Fibroblast of lung (primary cell): Measurements from ENCODE around the gene KCTD5. TPM values are rescaled to one million over a fixed set of nuclear protein-coding genes. Genes with fewer than 3 reads are reported as not detected.
A peak's percentile ranks its signal among the peaks of the same experiment; 100 is the strongest.
"Not testable (repeated sequence)": the region's sequence is repeated elsewhere in the genome, so short reads cannot be mapped to it uniquely, and the experiment has no call there.

ENCODE experiments used
- DNase-seq, 2 donors: peaks; one replicate each; pipeline versions ENCODE4 v3.0.0 to v3.0.0-alpha.2; 2010; ENCODE audit warnings: low read depth in 2 of 2
- H2AFZ ChIP-seq: 2 replicates; pipeline ENCODE4 v1.5.1; 2012; ENCODE audit warnings: low read length, control low read depth, inconsistent platforms
- H3K27ac ChIP-seq: 2 replicates; pipeline ENCODE4 v1.5.1; 2011; ENCODE audit warnings: low read length, control low read depth; ENCODE audit not compliant: insufficient read depth
- H3K27me3 ChIP-seq: 2 replicates; pipeline ENCODE4 v1.5.1; 2011; ENCODE audit warnings: mild to moderate bottlenecking, low read length; ENCODE audit not compliant: control insufficient read depth, insufficient read depth
- H3K36me3 ChIP-seq: 2 replicates; pipeline ENCODE4 v1.5.1; 2011; ENCODE audit warnings: low read length; ENCODE audit not compliant: control insufficient read depth, insufficient read depth
- H3K4me1 ChIP-seq: 2 replicates; pipeline ENCODE4 v1.5.1; 2011; ENCODE audit warnings: low read length; ENCODE audit not compliant: control insufficient read depth, insufficient read depth; ENCODE audit errors: extremely low read depth
- H3K4me2 ChIP-seq: 2 replicates; pipeline ENCODE4 v1.5.1; 2011; ENCODE audit warnings: low read length, control low read depth; ENCODE audit not compliant: insufficient read depth; ENCODE audit errors: extremely low read depth
- H3K4me3 ChIP-seq, 4 experiments: fragments of 200-600 bp in 1 of 4; sonication (generic) in 1 of 4; replicated peaks in 1 of 4; 2 replicates each; pipeline ENCODE4 v1.5.1; 2011 to 2016; ENCODE audit warnings: low read length in 4 of 4, low read depth in 3 of 4, mild to moderate bottlenecking in 3 of 4, control low read depth in 2 of 4, inconsistent platforms in 1 of 4, mixed read lengths in 1 of 4; ENCODE audit not compliant: insufficient read depth in 1 of 4; ENCODE audit errors: control extremely low read depth in 1 of 4
- H3K79me2 ChIP-seq: 2 replicates; pipeline ENCODE4 v1.5.1; 2012; ENCODE audit warnings: mild to moderate bottlenecking, low read length, inconsistent platforms; ENCODE audit not compliant: control insufficient read depth, insufficient read depth
- H3K9ac ChIP-seq: 2 replicates; pipeline ENCODE4 v1.5.1; 2011; ENCODE audit warnings: mild to moderate bottlenecking, low read length, control low read depth; ENCODE audit not compliant: insufficient read depth
- H3K9me3 ChIP-seq: 2 replicates; pipeline ENCODE4 v1.5.1; 2012; ENCODE audit warnings: low read depth, low read length; ENCODE audit not compliant: control insufficient read depth, insufficient read depth
- H4K20me1 ChIP-seq: 2 replicates; pipeline ENCODE4 v1.5.1; 2011; ENCODE audit warnings: low read length; ENCODE audit not compliant: control insufficient read depth, insufficient read depth; ENCODE audit errors: extremely low read depth
- CTCF ChIP-seq, 2 donors: IDR thresholded peaks in 1 of 2; conservative IDR thresholded peaks in 1 of 2; 1 replicate in 1 of 2; 2 replicates in 1 of 2; pipeline ENCODE4 v1.5.1; 2011 to 2012; ENCODE audit warnings: low read length in 2 of 2, control low read depth in 1 of 2, inconsistent platforms in 1 of 2, low read depth in 1 of 2, mild to moderate bottlenecking in 1 of 2
- EZH2 ChIP-seq: IDR thresholded peaks from 2 replicates; pipeline ENCODE4 v1.5.1; 2012; ENCODE audit warnings: low read length, control low read depth, mild to moderate bottlenecking; ENCODE audit errors: missing control alignments
- polyA plus RNA-seq, 2 donors: library from polyadenylated mRNA; depleted of rRNA in 1 of 2; stranded (reverse) in 1 of 2; unstranded in 1 of 2; fragments of >200 nt; gene quantifications; 2 replicates each; pipeline ENCODE4 v1.2.1, GENCODE V29; 2011 to 2012; ENCODE audit warnings: missing spikeins in 1 of 2
- total RNA-seq: library from RNA; depleted of rRNA; stranded (reverse); fragments of >200 nt; gene quantifications from 2 replicates; pipeline ENCODE4 v1.2.1, GENCODE V29; 2014

Gene KCTD5
- total and polyA plus RNA-seq, 2 donors (not counting 1 experiment from before 2014, with no cell fraction given): 21.6 to 25.9 TPM

GRCh38 chr16:2671193-2671592, 11.1 kb upstream of the KCTD5 start:
- not testable (repeated sequence) for H3K36me3 ChIP-seq, H3K4me1 ChIP-seq, H3K9me3 ChIP-seq, H4K20me1 ChIP-seq, H3K4me3 ChIP-seq, H3K27me3 ChIP-seq, H3K4me2 ChIP-seq, H2AFZ ChIP-seq, H3K79me2 ChIP-seq, DNase-seq, H3K27ac ChIP-seq, H3K9ac ChIP-seq
- peak; percentile 13 to 24 for TF ChIP-seq CTCF (conservative IDR thresholded peaks at IDR 0.05 in 1 of 2, IDR thresholded peaks at IDR 0.05 in 1 of 2; ENCODE audit: low read depth in 1 of 2, low read length in 2 of 2)

GRCh38 chr16:2671741-2672140, 10.6 kb upstream of the KCTD5 start:
- H3K27ac ChIP-seq: no peak overlapping the region
- H3K9ac ChIP-seq: no peak overlapping the region
- H3K4me3 ChIP-seq: peak overlapping the region in 2 of 4 experiments; percentile 60 to 70

GRCh38 chr16:2673066-2673999, 9.0 kb upstream of the KCTD5 start:
- peaks cover 9% of the 10 kb centered on the region for H3K79me2 ChIP-seq

More at GRCh38 chr16:2671741-2672140, 10.6 kb upstream of the KCTD5 start:
- Histone ChIP-seq H3K4me1 (no peaks in the 10 kb centered on the region), H3K79me2 (peaks cover 9% of the 10 kb centered on the region), H2AFZ (no peak overlapping the region), H3K4me2 (peak overlapping the region; percentile 69), H3K9me3 (no peaks in the 10 kb centered on the region), H4K20me1 (no peaks in the 10 kb centered on the region), H3K27me3 (no peaks in the 10 kb centered on the region), H3K36me3 (no peaks in the 10 kb centered on the region)
- TF ChIP-seq EZH2: no peak
- TF ChIP-seq CTCF (conservative IDR thresholded peaks at IDR 0.05 in 1 of 2, IDR thresholded peaks at IDR 0.05 in 1 of 2; ENCODE audit: low read depth in 1 of 2, low read length in 2 of 2): no peak
- no peak for DNase-seq

More at GRCh38 chr16:2673066-2673999, 9.0 kb upstream of the KCTD5 start:
- Histone ChIP-seq H3K9ac (peak overlapping the region; percentile 53), H3K9me3 (no peaks in the 10 kb centered on the region), H3K36me3 (no peaks in the 10 kb centered on the region), H3K27me3 (no peaks in the 10 kb centered on the region), H3K27ac (peak overlapping the region; percentile 32), H3K4me2 (peak overlapping the region; percentile 55), H3K4me1 (no peaks in the 10 kb centered on the region), H4K20me1 (no peaks in the 10 kb centered on the region), H2AFZ (peak overlapping the region; percentile 92), H3K4me3 (peak overlapping the region; percentile 63 to 81 (median 71))
- peak; percentile 93 for DNase-seq
- TF ChIP-seq CTCF (conservative IDR thresholded peaks at IDR 0.05 in 1 of 2, IDR thresholded peaks at IDR 0.05 in 1 of 2; ENCODE audit: low read depth in 1 of 2, low read length in 2 of 2) (no peak), EZH2 (no peak)
